Activated gamma-delta T cell (primary cell): ENCODE measurements around the gene PPY.
"Not testable (repeated sequence)": the region's sequence is repeated elsewhere in the genome, so short reads cannot be mapped to it uniquely, and the experiment has no call there.

Source experiments
- DNase-seq: peaks from one replicate; lab custom pipeline; 2025; lab: John Stamatoyannopoulos, UW
- total RNA-seq, 2 donors: gene quantifications; one replicate each; lab custom pipeline; 2026; lab: John Stamatoyannopoulos, UW

The PPY gene
- 0 reads per million in 2 donors for total RNA-seq

- no peak for DNase-seq
Measured at GRCh38 chr17:43942051-43942685, at the start of gene PPY. Gene PPY, minus strand, starts transcription at chr17:43942476. Its CDS starts 822 bp downstream, at chr17:43941654.

GRCh38 chr17:43988301-43988700 lies 46.0 kb upstream of the PPY start:
- DNase-seq: no peak

GRCh38 chr17:43987131-43988021 lies 45.1 kb upstream of the PPY start:
- DNase-seq: no peak

- DNase-seq: no peak
Measured at GRCh38 chr17:43986225-43986981, 44.1 kb upstream of the PPY start.

- no peak for DNase-seq
Measured at GRCh38 chr17:43984521-43984920, 42.2 kb upstream of the PPY start.

GRCh38 chr17:43983515-43984411 lies 41.5 kb upstream of the PPY start:
- DNase-seq: no peak

GRCh38 chr17:43983196-43983514 lies 40.9 kb upstream of the PPY start:
- no peak for DNase-seq

GRCh38 chr17:43982171-43982570 lies 39.9 kb upstream of the PPY start:
- DNase-seq: no peak

- DNase-seq: no peak
Measured at GRCh38 chr17:43979671-43980070, 37.4 kb upstream of the PPY start.

- no peak for DNase-seq
Measured at GRCh38 chr17:43979011-43979410, 36.7 kb upstream of the PPY start.

GRCh38 chr17:43978078-43978477 lies 35.8 kb upstream of the PPY start:
- no peak for DNase-seq

GRCh38 chr17:43976963-43977837 lies 34.9 kb upstream of the PPY start:
- DNase-seq: no peak

GRCh38 chr17:43975898-43976297 lies 33.6 kb upstream of the PPY start:
- no peak for DNase-seq

- no peak for DNase-seq
Measured at GRCh38 chr17:43974382-43975266, 32.3 kb upstream of the PPY start.

- not testable (repeated sequence) for DNase-seq
Measured at GRCh38 chr17:43972444-43973212, 30.4 kb upstream of the PPY start.

GRCh38 chr17:43971436-43971835 lies 29.2 kb upstream of the PPY start:
- not testable (repeated sequence) for DNase-seq

GRCh38 chr17:43970366-43970765 lies 28.1 kb upstream of the PPY start:
- DNase-seq: no peak

- DNase-seq: no peak
Measured at GRCh38 chr17:43967251-43967875, 25.1 kb upstream of the PPY start.
